Neutrophil (primary cell): Measurements from ENCODE around the gene SLC38A4.

Experiments
- H3K27ac ChIP-seq: fragments of 200-600 bp; sonication (generic); 2 replicates; pipeline ENCODE4 v1.5.1; 2016; ENCODE audit warnings: mild to moderate bottlenecking, moderate library complexity
- H3K27me3 ChIP-seq: fragments of 200-600 bp; sonication (generic); 2 replicates; pipeline ENCODE4 v1.6.0; 2016; ENCODE audit warnings: mild to moderate bottlenecking
- H3K36me3 ChIP-seq: fragments of 200-600 bp; sonication (generic); 2 replicates; pipeline ENCODE4 v1.5.1; 2017
- H3K4me1 ChIP-seq, 2 experiments: fragments of 200-600 bp in 1 of 2; sonication (generic) in 1 of 2; 1 replicate in 1 of 2; 2 replicates in 1 of 2; pipeline versions ENCODE4 v1.5.1 to v1.6.1; 2013 to 2016; ENCODE audit warnings: low read depth in 1 of 2, low read length in 1 of 2, mild to moderate bottlenecking in 1 of 2, moderate library complexity in 1 of 2; ENCODE audit not compliant: control insufficient read depth in 1 of 2, insufficient read depth in 1 of 2
- H3K4me3 ChIP-seq, 2 experiments: fragments of 200-600 bp in 1 of 2; sonication (generic) in 1 of 2; 1 replicate in 1 of 2; 2 replicates in 1 of 2; pipeline ENCODE4 v1.5.1; 2013 to 2016; ENCODE audit warnings: low read depth in 1 of 2, low read length in 1 of 2, mild to moderate bottlenecking in 1 of 2, moderate library complexity in 1 of 2
- H3K9me3 ChIP-seq: fragments of 200-600 bp; sonication (generic); 2 replicates; pipeline ENCODE4 v1.5.1; 2016
- CTCF ChIP-seq: fragments of 200-600 bp; sonication (generic); IDR thresholded peaks from 2 replicates; pipeline ENCODE4 v1.5.1; 2016; ENCODE audit warnings: antibody characterized with exemption

SLC38A4 gene

GRCh38 chr12:46803517-46803916 lies 22.3 kb downstream of the SLC38A4 start:
- no peak for TF ChIP-seq CTCF
- Histone ChIP-seq H3K27me3 (no peaks in the 10 kb centered on the region), H3K27ac (no peak overlapping the region), H3K9me3 (no peaks in the 10 kb centered on the region), H3K4me3 (no peak overlapping the region), H3K4me1 (no peaks in the 10 kb centered on the region), H3K36me3 (no peaks in the 10 kb centered on the region)

GRCh38 chr12:46801293-46801692 lies 24.5 kb downstream of the SLC38A4 start:
- no peaks in the 10 kb centered on the region for H3K36me3 ChIP-seq
- no peak overlapping the region for H3K27ac ChIP-seq
- no peaks in the 10 kb centered on the region for H3K4me1 ChIP-seq
- H3K27me3 ChIP-seq, result no peaks in the 10 kb centered on the region
- TF ChIP-seq CTCF, result no peak
- H3K9me3 ChIP-seq, result no peaks in the 10 kb centered on the region
- H3K4me3 ChIP-seq, result no peak overlapping the region

GRCh38 chr12:46800160-46800559 lies 25.6 kb downstream of the SLC38A4 start:
- H3K4me1 ChIP-seq, result no peaks in the 10 kb centered on the region
- no peak overlapping the region for H3K27ac ChIP-seq
- no peaks in the 10 kb centered on the region for H3K36me3 ChIP-seq
- H3K4me3 ChIP-seq, result no peak overlapping the region
- no peaks in the 10 kb centered on the region for H3K9me3 ChIP-seq
- TF ChIP-seq CTCF, result no peak
- no peaks in the 10 kb centered on the region for H3K27me3 ChIP-seq

GRCh38 chr12:46798648-46799047 lies 27.1 kb downstream of the SLC38A4 start:
- Histone ChIP-seq H3K36me3 (no peaks in the 10 kb centered on the region), H3K4me3 (no peak overlapping the region), H3K27ac (no peak overlapping the region), H3K9me3 (no peaks in the 10 kb centered on the region), H3K27me3 (no peaks in the 10 kb centered on the region), H3K4me1 (no peaks in the 10 kb centered on the region)
- no peak for TF ChIP-seq CTCF

GRCh38 chr12:46798056-46798455 lies 27.7 kb downstream of the SLC38A4 start:
- no peak overlapping the region for H3K27ac ChIP-seq
- H3K4me1 ChIP-seq, result no peaks in the 10 kb centered on the region
- no peaks in the 10 kb centered on the region for H3K9me3 ChIP-seq
- TF ChIP-seq CTCF, result no peak
- no peak overlapping the region for H3K4me3 ChIP-seq
- H3K36me3 ChIP-seq, result no peaks in the 10 kb centered on the region
- no peaks in the 10 kb centered on the region for H3K27me3 ChIP-seq

- H3K4me3 ChIP-seq, result no peak overlapping the region
- H3K36me3 ChIP-seq, result no peaks in the 10 kb centered on the region
- TF ChIP-seq CTCF, result no peak
- no peaks in the 10 kb centered on the region for H3K9me3 ChIP-seq
- H3K4me1 ChIP-seq, result no peaks in the 10 kb centered on the region
- no peak overlapping the region for H3K27ac ChIP-seq
- no peaks in the 10 kb centered on the region for H3K27me3 ChIP-seq
Measured at GRCh38 chr12:46795988-46796387, 29.8 kb downstream of the SLC38A4 start.
